Measurements from ENCODE around the gene HDAC9.

- no peak for TF ChIP-seq POLR2A (IDR thresholded peaks at IDR 0.05)
- TF ChIP-seq, protein P1, sequence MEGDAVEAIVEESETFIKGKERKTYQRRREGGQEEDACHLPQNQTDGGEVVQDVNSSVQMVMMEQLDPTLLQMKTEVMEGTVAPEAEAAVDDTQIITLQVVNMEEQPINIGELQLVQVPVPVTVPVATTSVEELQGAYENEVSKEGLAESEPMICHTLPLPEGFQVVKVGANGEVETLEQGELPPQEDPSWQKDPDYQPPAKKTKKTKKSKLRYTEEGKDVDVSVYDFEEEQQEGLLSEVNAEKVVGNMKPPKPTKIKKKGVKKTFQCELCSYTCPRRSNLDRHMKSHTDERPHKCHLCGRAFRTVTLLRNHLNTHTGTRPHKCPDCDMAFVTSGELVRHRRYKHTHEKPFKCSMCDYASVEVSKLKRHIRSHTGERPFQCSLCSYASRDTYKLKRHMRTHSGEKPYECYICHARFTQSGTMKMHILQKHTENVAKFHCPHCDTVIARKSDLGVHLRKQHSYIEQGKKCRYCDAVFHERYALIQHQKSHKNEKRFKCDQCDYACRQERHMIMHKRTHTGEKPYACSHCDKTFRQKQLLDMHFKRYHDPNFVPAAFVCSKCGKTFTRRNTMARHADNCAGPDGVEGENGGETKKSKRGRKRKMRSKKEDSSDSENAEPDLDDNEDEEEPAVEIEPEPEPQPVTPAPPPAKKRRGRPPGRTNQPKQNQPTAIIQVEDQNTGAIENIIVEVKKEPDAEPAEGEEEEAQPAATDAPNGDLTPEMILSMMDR (IDR thresholded peaks at IDR 0.05 in 4 of 5, conservative IDR thresholded peaks at IDR 0.05 in 1 of 5) = no peak
Measured at GRCh38 chr7:18475488-18475887, 20.1 kb upstream of the HDAC9 start.
